Measurements from ENCODE around the gene ITFG2.
A peak's percentile ranks its signal among the peaks of the same experiment; 100 is the strongest.

ITFG2 gene

DNA sequence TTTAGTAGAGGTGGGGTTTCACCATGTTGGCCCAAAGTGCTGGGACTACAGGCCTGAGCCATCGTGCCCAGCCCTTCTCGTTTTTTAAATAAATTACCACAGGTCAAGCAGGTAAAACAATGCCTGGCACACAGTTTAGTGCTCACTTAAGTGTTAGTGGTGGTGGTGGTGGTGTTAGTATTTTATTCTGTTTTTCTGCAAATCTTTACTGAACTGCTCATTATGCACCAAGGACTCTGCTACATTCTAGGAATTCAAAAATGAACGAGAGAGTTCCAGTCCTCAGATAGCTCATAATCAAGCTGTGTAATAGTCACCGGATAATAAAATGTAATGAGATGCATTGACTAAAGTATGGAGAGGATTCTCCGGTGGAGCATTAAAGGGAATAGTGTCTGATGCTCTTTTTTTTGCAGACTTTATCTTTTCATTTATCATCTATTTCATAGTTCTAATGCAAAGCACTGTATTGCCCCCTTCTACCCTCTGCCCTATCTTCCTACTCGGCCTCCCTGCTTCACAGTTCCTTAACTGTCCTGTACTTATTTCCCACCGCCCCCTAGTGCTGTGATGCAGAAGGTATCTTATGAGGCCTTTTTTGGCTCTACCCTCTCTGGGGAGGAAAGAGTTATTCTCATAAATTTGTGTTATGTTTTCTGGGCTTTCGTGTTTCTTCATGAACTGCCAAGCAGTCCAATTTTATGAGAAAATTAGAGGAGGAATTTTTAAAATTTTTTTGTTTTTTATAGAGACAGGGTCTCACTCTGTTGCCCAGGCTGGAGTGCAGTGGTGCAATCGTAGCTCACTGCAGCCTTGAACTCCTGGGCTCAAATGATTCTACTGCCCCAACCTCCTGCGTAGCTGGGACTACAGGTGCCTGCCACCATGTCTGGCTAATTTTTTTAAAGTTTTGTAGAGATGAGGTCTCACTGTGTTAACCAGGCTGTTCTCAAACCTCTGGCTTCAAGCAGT is 1.0 kb downstream of the ITFG2 start:
- Histone ChIP-seq H3K27ac (ENCODE audit: low read length) (peak overlapping the region; percentile 86), H3K4me3 (ENCODE audit: low read length) (peak overlapping the region; percentile 89), H3K4me1 (ENCODE audit: low read length) (peaks cover 13% of the 10 kb centered on the region), H3K4me2 (ENCODE audit: low read length) (peak overlapping the region; percentile 89), H4K20me1 (ENCODE audit: insufficient read depth, low read length) (no peaks in the 10 kb centered on the region), H3K79me2 (ENCODE audit: low read length) (peaks cover 32% of the 10 kb centered on the region), H3K27me3 (ENCODE audit: low read depth, low read length) (no peaks in the 10 kb centered on the region), H2AFZ (ENCODE audit: low read depth, low read length) (no peak overlapping the region; the same call in 1 of the 2 replicates), H3K9me3 (ENCODE audit: insufficient read depth, low read length) (no peaks in the 10 kb centered on the region), H3K9ac (ENCODE audit: low read length) (peak overlapping the region; percentile 82), H3K36me3 (replicated peaks; ENCODE audit: low read depth, low read length) (peaks cover 15% of the 10 kb centered on the region)
- TF ChIP-seq EZH2phosphoT487 (IDR thresholded peaks at IDR 0.05; ENCODE audit: low read depth) (no peak), CTCF (IDR thresholded peaks at IDR 0.05; ENCODE audit: low read depth, low read length) (peak; percentile 70)

- Histone ChIP-seq H3K9me3 (ENCODE audit: insufficient read depth, low read length) (no peaks in the 10 kb centered on the region), H3K27me3 (ENCODE audit: low read depth, low read length) (no peaks in the 10 kb centered on the region), H3K4me1 (ENCODE audit: low read length) (no peaks in the 10 kb centered on the region), H3K4me2 (ENCODE audit: low read length) (no peak overlapping the region), H4K20me1 (ENCODE audit: insufficient read depth, low read length) (no peaks in the 10 kb centered on the region), H3K4me3 (ENCODE audit: low read length) (no peak overlapping the region), H3K9ac (ENCODE audit: low read length) (no peak overlapping the region), H3K27ac (ENCODE audit: low read length) (no peak overlapping the region), H2AFZ (ENCODE audit: low read depth, low read length) (no peak overlapping the region), H3K79me2 (ENCODE audit: low read length) (peaks cover 10% of the 10 kb centered on the region), H3K36me3 (replicated peaks; ENCODE audit: low read depth, low read length) (peaks cover 41% of the 10 kb centered on the region)
- no peak for TF ChIP-seq CTCF (IDR thresholded peaks at IDR 0.05; ENCODE audit: low read depth, low read length)
- TF ChIP-seq EZH2phosphoT487 (IDR thresholded peaks at IDR 0.05; ENCODE audit: low read depth) = no peak
These were observed 7.3 kb downstream of the ITFG2 start for GRCh38 chr12:2819810-2820209.

- no peak overlapping the region for H2AFZ ChIP-seq (ENCODE audit: low read depth, low read length)
- H3K4me2 ChIP-seq (ENCODE audit: low read length) = no peak overlapping the region
- H3K4me1 ChIP-seq (ENCODE audit: low read length) = no peaks in the 10 kb centered on the region
- TF ChIP-seq CTCF (IDR thresholded peaks at IDR 0.05; ENCODE audit: low read depth, low read length) = no peak
- TF ChIP-seq EZH2phosphoT487 (IDR thresholded peaks at IDR 0.05; ENCODE audit: low read depth) = no peak
- no peak overlapping the region for H3K27ac ChIP-seq (ENCODE audit: low read length)
- no peaks in the 10 kb centered on the region for H3K9me3 ChIP-seq (ENCODE audit: insufficient read depth, low read length)
- H3K36me3 ChIP-seq (replicated peaks; ENCODE audit: low read depth, low read length) = peaks cover 39% of the 10 kb centered on the region
- H3K27me3 ChIP-seq (ENCODE audit: low read depth, low read length) = no peaks in the 10 kb centered on the region
- H4K20me1 ChIP-seq (ENCODE audit: insufficient read depth, low read length) = no peaks in the 10 kb centered on the region
- no peak overlapping the region for H3K4me3 ChIP-seq (ENCODE audit: low read length)
- no peak overlapping the region for H3K9ac ChIP-seq (ENCODE audit: low read length)
- H3K79me2 ChIP-seq (ENCODE audit: low read length) = peaks cover 4% of the 10 kb centered on the region
These were observed 8.0 kb downstream of the ITFG2 start for GRCh38 chr12:2820432-2820831.

- peaks cover 46% of the 10 kb centered on the region for H3K36me3 ChIP-seq (replicated peaks; ENCODE audit: low read depth, low read length)
- H3K4me1 ChIP-seq (ENCODE audit: low read length) = no peaks in the 10 kb centered on the region
- no peaks in the 10 kb centered on the region for H3K27me3 ChIP-seq (ENCODE audit: low read depth, low read length)
- no peak for TF ChIP-seq CTCF (IDR thresholded peaks at IDR 0.05; ENCODE audit: low read depth, low read length)
- TF ChIP-seq EZH2phosphoT487 (IDR thresholded peaks at IDR 0.05; ENCODE audit: low read depth) = no peak
- no peak overlapping the region for H2AFZ ChIP-seq (ENCODE audit: low read depth, low read length)
- no peak overlapping the region for H3K4me3 ChIP-seq (ENCODE audit: low read length)
- no peaks in the 10 kb centered on the region for H4K20me1 ChIP-seq (ENCODE audit: insufficient read depth, low read length)
- H3K79me2 ChIP-seq (ENCODE audit: low read length) = no peaks in the 10 kb centered on the region
- no peak overlapping the region for H3K9ac ChIP-seq (ENCODE audit: low read length)
- no peak overlapping the region for H3K4me2 ChIP-seq (ENCODE audit: low read length)
- no peak overlapping the region for H3K27ac ChIP-seq (ENCODE audit: low read length)
- H3K9me3 ChIP-seq (ENCODE audit: insufficient read depth, low read length) = no peaks in the 10 kb centered on the region
These were observed 11.0 kb downstream of the ITFG2 start for GRCh38 chr12:2823483-2823882.

All from OCI-LY3 (cell line).